Spleen (tissue), 7 donors: ENCODE results near the gene CEP131.

Experiments
- POLR2A ChIP-seq, 3 donors: fragments of 450-650 bp; IDR thresholded peaks; one replicate each; pipeline ENCODE4 v1.5.1; 2017; ENCODE audit warnings: antibody characterized with exemption in 3 of 3, mild to moderate bottlenecking in 1 of 3
- POLR2AphosphoS5 ChIP-seq, 3 donors: sonication (generic); formaldehyde crosslinking; IDR thresholded peaks; one replicate each; pipeline ENCODE4 v1.5.1; 2017; ENCODE audit warnings: antibody characterized with exemption in 3 of 3
- TF ChIP-seq, protein P1 (sequence below), 11 experiments: fragments of 200-600 bp in 7 of 11; fragments of 450-650 bp in 4 of 11; sonication (generic) in 4 of 11; IDR thresholded peaks in 8 of 11; conservative IDR thresholded peaks in 3 of 11; 1 replicate in 7 of 11; 2 replicates in 4 of 11; pipeline versions ENCODE4 v1.4.0 to v1.8.0; 2016 to 2021; ENCODE audit warnings: antibody characterized with exemption in 11 of 11, inconsistent platforms in 4 of 11, mild to moderate bottlenecking in 1 of 11
- donor health status: DM: no; HTN: no; CAD: no; lungs with moderate emphysema.
- donor health status: DM: no; HTN: no; CAD: no.
- donor health status: DM: no; HTN: no; CAD: no.

GRCh38 chr17:81251709-81252301, 29.0 kb upstream of the CEP131 start:
- TF ChIP-seq, protein P1, sequence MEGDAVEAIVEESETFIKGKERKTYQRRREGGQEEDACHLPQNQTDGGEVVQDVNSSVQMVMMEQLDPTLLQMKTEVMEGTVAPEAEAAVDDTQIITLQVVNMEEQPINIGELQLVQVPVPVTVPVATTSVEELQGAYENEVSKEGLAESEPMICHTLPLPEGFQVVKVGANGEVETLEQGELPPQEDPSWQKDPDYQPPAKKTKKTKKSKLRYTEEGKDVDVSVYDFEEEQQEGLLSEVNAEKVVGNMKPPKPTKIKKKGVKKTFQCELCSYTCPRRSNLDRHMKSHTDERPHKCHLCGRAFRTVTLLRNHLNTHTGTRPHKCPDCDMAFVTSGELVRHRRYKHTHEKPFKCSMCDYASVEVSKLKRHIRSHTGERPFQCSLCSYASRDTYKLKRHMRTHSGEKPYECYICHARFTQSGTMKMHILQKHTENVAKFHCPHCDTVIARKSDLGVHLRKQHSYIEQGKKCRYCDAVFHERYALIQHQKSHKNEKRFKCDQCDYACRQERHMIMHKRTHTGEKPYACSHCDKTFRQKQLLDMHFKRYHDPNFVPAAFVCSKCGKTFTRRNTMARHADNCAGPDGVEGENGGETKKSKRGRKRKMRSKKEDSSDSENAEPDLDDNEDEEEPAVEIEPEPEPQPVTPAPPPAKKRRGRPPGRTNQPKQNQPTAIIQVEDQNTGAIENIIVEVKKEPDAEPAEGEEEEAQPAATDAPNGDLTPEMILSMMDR (IDR thresholded peaks at IDR 0.05 in 8 of 11, conservative IDR thresholded peaks at IDR 0.05 in 3 of 11), result no peak
- TF ChIP-seq POLR2AphosphoS5 (IDR thresholded peaks at IDR 0.05), result peak in 1 of 3 donors; percentile 42
- TF ChIP-seq POLR2A (IDR thresholded peaks at IDR 0.05), result no peak
